ENCODE measurements around the gene RER1. TPM values are rescaled to one million over a fixed set of nuclear protein-coding genes. Genes with fewer than 3 reads are reported as not detected.

Gene RER1
- total RNA-seq, 1 donor from 2014 or later = 133 TPM

DNA sequence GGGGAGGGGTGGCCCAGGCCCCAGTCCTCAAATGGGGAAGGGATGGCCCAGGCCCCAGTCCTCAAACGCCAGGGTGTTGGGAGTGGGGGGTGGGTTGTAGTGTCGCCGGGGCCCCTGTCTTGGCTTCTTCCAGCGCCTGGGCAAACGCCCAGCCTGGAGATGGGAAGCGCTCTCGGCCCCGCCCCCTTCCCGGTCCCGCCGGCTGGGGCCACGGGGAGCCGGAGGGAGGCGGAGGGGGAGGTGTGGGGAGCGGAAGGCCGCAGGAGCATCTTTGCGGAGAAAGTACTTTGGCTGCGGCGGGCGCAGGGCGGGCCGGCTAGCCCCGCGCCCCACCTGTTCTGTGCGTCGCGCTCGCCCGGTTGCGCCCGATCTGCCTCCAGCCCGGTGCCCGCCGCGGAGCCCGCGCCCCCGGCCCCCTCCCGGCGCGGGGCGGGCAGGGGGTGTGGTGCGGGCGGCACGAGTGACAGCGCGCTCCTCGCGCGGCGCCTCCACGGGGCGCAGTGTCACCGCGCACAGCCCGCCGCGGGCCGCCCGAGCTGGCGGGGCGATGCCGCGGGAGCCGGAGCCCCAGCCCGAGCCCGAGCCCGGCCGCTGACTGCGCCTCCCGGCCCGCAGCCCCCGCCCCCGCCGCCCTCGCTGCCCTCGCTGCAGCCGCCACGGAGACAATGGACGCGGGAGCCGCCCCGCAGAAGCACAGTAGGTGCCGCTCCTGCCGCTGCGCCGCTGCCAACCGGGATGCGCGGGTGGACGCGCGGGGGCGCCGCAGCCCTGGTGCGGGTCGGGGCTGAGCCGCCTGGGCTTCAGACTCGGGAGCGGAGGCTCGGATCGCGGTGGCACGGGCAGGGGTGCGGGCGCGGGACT, 51.9 kb downstream of the RER1 start:
- H3K4me3 ChIP-seq = no peak overlapping the region
- H3K36me3 ChIP-seq = no peaks in the 10 kb centered on the region
- intact Hi-C loops (cut with DNase I) = no loop called here
- peaks cover 47% of the 10 kb centered on the region for H3K27me3 ChIP-seq (ENCODE audit: low read depth)
- ATAC-seq = no peak
- no peaks in the 10 kb centered on the region for H3K4me1 ChIP-seq
- TF ChIP-seq CTCF (IDR thresholded peaks at IDR 0.05) = no peak
- DNase-seq = no peak
- H3K9me3 ChIP-seq = no peaks in the 10 kb centered on the region
- no peak overlapping the region for H3K27ac ChIP-seq

DNA sequence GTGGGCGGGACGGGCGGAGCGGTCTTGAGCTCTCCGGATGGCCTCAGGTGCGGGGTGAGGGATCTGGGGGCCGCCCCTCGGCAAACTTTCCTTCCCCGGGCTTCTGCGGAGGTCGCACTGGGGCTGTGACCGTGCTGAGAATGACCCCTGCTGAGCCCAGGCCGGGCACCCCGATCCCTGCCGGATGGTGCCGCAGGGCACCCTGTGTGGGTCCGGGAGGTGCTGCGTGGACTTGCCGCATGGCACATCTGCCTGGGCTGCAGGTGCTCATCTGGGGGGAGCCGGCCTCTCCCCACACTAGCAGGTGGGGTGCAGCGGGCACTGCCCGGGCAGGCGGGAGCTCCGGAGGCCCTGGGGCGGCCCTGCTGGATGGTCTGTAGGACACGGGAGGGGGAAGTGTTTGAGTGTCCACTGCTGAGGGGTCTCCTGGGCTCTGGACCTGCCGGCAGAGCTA, 52.5 kb downstream of the RER1 start:
- Histone ChIP-seq H3K4me1 (no peaks in the 10 kb centered on the region), H3K9me3 (no peaks in the 10 kb centered on the region), H3K27ac (no peak overlapping the region), H3K4me3 (no peak overlapping the region), H3K27me3 (ENCODE audit: low read depth) (peaks cover 47% of the 10 kb centered on the region), H3K36me3 (no peaks in the 10 kb centered on the region)
- no peak for DNase-seq
- TF ChIP-seq CTCF (IDR thresholded peaks at IDR 0.05) = no peak
- intact Hi-C loops (cut with DNase I) = no loop called here
- no peak for ATAC-seq

GRCh38 chr1:2445162-2445822, 53.7 kb downstream of the RER1 start:
- Histone ChIP-seq H3K4me3 (no peak overlapping the region), H3K9me3 (no peaks in the 10 kb centered on the region), H3K27ac (no peak overlapping the region), H3K4me1 (no peaks in the 10 kb centered on the region), H3K36me3 (no peaks in the 10 kb centered on the region), H3K27me3 (ENCODE audit: low read depth) (peaks cover 54% of the 10 kb centered on the region)
- DNase-seq (no peak), ATAC-seq (no peak)
- intact Hi-C loops (cut with DNase I) = no loop called here
- no peak for TF ChIP-seq CTCF (IDR thresholded peaks at IDR 0.05)

GRCh38 chr1:2445823-2446215, 54.2 kb downstream of the RER1 start:
- H3K27me3 ChIP-seq (ENCODE audit: low read depth) = peaks cover 54% of the 10 kb centered on the region
- TF ChIP-seq CTCF (IDR thresholded peaks at IDR 0.05) = no peak
- intact Hi-C loops (cut with DNase I) = no loop called here
- ATAC-seq = no peak
- no peaks in the 10 kb centered on the region for H3K36me3 ChIP-seq
- DNase-seq = no peak
- no peak overlapping the region for H3K27ac ChIP-seq
- H3K9me3 ChIP-seq = no peaks in the 10 kb centered on the region
- no peaks in the 10 kb centered on the region for H3K4me1 ChIP-seq
- no peak overlapping the region for H3K4me3 ChIP-seq

- DNase-seq (no peak), ATAC-seq (no peak)
- Histone ChIP-seq H3K4me1 (no peaks in the 10 kb centered on the region), H3K36me3 (no peaks in the 10 kb centered on the region), H3K27ac (no peak overlapping the region), H3K9me3 (no peaks in the 10 kb centered on the region), H3K4me3 (no peak overlapping the region), H3K27me3 (ENCODE audit: low read depth) (peaks cover 58% of the 10 kb centered on the region)
- intact Hi-C loops (cut with DNase I) = no loop called here
- TF ChIP-seq CTCF (IDR thresholded peaks at IDR 0.05) = no peak
Observed at GRCh38 chr1:2446394-2446793, 54.8 kb downstream of the RER1 start.

Measured in lower lobe of right lung (tissue), 2 donors.